ENCODE results near the gene DHODH. TPM values are rescaled to one million over a fixed set of nuclear protein-coding genes. Genes with fewer than 3 reads are reported as not detected.
"Not testable (repeated sequence)": the region's sequence is repeated elsewhere in the genome, so short reads cannot be mapped to it uniquely, and the experiment has no call there.

The DHODH gene
- polyA plus RNA-seq, 1 donor from 2014 or later, result 16.4 TPM

DNA sequence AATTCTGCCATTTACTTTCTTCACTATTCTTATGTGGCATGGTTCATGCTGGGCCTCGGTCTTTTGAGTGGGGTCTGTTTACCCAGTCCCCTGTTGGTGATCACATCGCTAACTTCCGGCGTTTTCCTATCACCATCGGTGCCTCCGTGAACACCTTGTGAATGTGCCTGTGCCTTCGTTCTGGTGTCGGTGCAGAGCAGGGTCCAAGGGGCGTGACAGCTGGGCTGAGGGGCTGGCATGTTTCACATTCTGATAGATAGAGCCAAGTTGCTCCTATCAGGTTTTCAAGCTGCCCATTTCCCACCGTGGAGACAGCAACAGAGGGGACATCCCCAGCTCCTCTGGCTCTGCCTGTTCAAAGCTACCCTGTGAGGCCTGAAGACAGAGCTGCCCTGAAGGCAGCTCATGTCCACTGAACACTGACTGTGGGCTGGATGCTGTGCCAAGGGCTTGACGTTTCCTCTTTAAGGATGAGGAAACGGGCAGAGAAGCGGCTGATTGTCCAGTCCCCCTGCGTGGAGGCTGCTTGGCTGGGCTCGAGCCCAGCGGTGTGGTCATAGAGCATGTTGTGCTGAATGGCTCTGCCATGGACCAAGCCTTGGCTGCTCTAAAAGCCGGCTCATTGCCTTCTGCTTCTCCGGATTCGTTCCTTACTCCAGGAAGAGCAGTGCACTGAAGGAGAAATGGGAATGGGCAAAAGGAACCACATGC lies 17.0 kb downstream of the DHODH start:
- Mint-ChIP-seq H3K9me3 (peaks cover 0 to 2% (median 0%) of the 10 kb centered on the region in 3 donors), H3K4me3 (no peak overlapping the region), H3K27ac (no peak overlapping the region), H3K27me3 (no peaks in the 10 kb centered on the region), H3K36me3 (peaks cover 14% of the 10 kb centered on the region), H3K4me1 (peaks cover 0 to 2% (median 0%) of the 10 kb centered on the region in 3 donors)

DNA sequence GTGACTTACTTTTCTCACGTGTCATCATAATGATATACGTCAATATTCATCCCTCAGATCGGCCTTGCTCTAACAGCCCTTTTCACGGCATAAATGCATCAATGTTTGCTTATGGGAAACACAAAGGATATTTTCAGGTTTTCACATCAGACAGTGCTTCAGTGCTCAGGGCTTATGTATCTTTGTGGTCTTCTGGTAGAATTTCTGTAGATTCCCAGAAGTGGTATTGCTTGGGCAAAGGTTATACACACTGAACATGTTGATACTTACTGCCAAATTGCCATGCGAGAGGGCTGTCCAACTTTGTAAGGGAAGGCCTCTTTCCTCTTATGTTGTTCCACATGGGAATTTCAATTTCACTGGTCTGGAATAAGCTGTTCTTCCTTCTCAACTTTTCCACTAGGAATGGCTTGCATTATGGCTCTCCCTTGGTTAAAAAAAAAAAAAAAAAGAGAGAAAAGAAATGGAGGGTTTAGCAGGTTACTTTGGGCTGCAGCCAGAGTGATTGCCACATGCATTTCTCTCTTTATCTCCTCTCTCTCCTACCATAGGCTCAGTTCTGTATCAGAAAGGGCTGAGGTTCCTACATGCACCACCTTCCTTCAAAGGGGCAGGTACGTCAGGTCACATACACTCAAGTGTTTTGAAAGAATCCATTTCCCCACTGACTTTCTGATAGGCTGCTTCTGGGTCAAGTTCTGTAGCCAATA lies 19.3 kb downstream of the DHODH start:
- Mint-ChIP-seq H3K36me3 (peaks cover 17% of the 10 kb centered on the region), H3K27me3 (no peaks in the 10 kb centered on the region), H3K9me3 (peaks cover 0 to 2% (median 0%) of the 10 kb centered on the region in 3 donors), H3K4me1 (peaks cover 0 to 2% (median 0%) of the 10 kb centered on the region in 3 donors), H3K27ac (no peak overlapping the region), H3K4me3 (no peak overlapping the region)

DNA sequence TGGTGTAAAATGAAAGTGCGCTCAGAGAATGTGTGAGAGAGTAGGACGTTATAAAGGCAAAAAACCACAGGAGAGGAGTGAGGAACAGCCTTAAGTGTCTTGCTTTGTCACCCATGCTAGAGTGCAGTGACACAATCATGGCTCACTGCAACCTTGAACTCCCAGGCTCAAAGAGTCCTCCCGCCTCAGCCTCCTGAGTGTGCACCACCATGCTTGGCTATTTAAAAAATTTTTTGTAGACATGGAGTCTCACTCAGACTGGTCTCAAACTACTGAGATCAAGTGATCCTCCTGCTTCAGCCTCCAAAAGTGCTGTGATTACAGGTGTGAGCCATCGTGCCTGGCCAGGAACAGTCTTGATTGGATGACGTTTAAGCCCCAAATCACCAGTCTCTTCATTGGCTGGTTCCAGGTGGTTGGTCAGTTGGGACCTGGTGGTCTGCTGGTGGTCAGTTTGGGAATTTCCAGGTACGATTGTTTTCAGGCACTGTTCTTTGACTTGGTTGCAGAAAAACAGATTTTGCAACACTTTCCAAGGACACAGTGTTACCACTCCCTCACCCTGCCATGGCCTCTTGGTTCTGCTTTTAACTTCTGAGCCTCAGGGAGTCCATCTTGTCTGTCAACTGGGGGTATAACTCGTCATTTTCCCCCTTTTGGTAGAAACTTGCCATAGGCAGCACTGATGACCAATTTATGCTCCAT lies 21.2 kb downstream of the DHODH start:
- H3K9me3 Mint-ChIP-seq, result peaks cover 0 to 2% (median 0%) of the 10 kb centered on the region in 3 donors
- no peaks in the 10 kb centered on the region for H3K27me3 Mint-ChIP-seq
- H3K27ac Mint-ChIP-seq, result no peak overlapping the region
- H3K4me3 Mint-ChIP-seq, result no peak overlapping the region
- peaks cover 18% of the 10 kb centered on the region for H3K36me3 Mint-ChIP-seq
- H3K4me1 Mint-ChIP-seq, result no peaks in the 10 kb centered on the region

DNA sequence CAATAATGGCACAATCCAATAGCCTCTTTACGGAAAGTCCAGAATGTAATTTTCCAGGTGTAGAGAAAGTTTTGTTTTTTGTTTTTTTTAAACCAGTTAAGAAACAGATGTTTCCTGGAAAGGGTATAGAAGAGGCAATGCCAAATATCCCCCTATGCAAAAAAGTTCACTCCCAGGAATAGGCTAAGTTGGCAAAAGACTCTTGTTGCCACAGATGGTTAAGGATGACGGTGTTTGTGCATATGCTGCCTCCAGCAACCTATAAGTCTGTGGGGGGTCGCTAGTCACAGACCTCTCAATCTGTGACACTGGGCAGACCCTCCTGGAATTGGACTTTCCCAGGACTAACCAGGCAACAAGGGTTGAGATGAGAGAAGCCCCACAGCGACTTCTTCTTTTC lies 24.9 kb downstream of the DHODH start:
- no peak overlapping the region for H3K4me3 Mint-ChIP-seq
- no peak overlapping the region for H3K27ac Mint-ChIP-seq

DNA sequence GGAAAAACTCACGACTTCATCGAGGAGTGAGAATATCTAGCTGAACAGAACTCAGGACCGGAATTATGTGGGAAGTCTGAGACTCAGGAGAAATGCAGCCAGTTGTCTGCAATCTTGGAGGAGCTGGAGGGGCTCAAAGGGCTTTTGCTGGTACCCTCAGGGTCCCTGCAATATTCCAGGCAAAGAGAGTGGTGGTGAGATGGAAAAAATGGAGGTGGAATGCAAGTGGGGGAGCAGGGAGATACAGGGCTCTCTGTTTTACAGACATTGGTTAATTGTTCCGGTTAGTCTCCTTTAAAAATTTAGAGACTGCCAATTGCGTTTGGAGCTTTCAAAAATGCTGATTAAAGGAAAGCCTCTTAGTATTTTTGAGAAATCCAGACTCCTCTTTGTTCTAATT lies 27.6 kb downstream of the DHODH start:
- no peaks in the 10 kb centered on the region for H3K27me3 Mint-ChIP-seq
- H3K4me1 Mint-ChIP-seq, result no peaks in the 10 kb centered on the region
- no peak overlapping the region for H3K27ac Mint-ChIP-seq
- no peak overlapping the region for H3K4me3 Mint-ChIP-seq
- no peaks in the 10 kb centered on the region for H3K9me3 Mint-ChIP-seq
- H3K36me3 Mint-ChIP-seq, result peaks cover 16% of the 10 kb centered on the region

More for the DNA sequence above, 24.9 kb downstream of the DHODH start:
- Mint-ChIP-seq H3K36me3 (peaks cover 19% of the 10 kb centered on the region), H3K4me1 (no peaks in the 10 kb centered on the region), H3K9me3 (no peaks in the 10 kb centered on the region), H3K27me3 (no peaks in the 10 kb centered on the region)

DNA sequence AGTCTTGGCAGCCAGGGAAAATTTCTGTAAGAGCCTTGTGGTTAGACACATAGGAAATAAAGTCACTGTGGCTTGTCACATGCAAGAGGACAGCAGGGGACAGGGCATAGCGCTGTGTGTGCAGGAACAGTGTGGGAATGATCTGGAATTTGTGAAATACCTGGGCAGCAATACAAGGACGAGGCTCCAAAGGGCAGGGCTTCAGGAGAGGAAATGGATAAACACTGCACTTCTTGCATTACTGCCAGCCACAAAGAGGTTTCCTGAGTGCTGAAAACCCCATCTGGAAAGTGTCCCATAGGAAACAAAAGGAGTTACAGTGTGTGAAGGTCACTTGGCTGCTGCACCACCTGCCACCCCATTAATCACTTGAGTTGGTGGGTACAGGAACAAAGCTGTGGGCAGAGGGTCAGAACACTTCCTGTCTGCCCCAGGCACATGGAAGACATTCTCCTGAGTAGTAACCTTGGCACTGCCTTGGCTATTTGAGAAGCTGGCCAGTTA lies 33.7 kb downstream of the DHODH start:
- Mint-ChIP-seq H3K27ac (no peak overlapping the region), H3K27me3 (no peaks in the 10 kb centered on the region), H3K4me3 (no peak overlapping the region), H3K9me3 (peaks cover 0 to 3% (median 0%) of the 10 kb centered on the region in 3 donors), H3K36me3 (peaks cover 14% of the 10 kb centered on the region), H3K4me1 (no peaks in the 10 kb centered on the region)

DNA sequence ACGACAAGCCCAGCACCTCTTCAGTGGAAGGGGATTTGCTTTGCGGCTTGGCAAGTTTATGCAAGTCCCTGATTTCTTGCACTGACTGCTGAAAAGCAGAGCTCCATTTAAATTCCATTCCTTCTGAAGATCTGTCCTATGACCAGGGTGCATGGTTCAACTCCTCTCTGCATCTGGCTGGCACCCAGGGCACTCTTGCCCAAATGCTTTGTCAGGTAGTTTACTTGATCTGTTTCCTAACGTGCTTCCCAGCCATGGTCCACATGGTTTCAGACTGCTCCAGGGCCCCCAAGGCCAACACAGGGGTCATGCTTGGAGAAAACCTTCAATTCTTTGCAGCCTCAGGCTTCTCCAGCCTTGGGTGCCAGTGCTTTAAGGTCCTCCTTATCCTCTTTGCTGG lies 34.5 kb downstream of the DHODH start:
- Mint-ChIP-seq H3K4me3 (no peak overlapping the region), H3K4me1 (no peaks in the 10 kb centered on the region), H3K9me3 (peaks cover 0 to 3% (median 0%) of the 10 kb centered on the region in 3 donors), H3K27ac (no peak overlapping the region), H3K27me3 (no peaks in the 10 kb centered on the region), H3K36me3 (peaks cover 14% of the 10 kb centered on the region)

DNA sequence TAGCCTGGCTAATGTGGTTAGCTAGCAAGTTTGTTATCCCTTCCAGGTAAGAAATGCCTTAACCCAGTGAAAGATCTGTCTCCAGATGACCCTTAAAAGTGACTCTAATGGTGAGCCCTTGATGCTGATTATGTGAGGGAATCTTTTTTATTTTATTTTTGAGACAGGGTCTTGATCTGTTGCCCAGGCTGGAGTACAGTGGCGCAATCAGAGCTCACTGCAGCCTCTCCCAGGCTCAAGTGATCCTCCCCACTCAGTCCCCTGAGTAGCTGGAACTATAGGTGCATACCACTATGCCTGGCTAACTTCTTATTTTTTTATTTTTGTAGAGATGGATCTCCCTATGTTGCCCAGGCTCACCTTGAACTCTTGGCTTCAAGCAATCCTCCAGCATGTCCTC lies 35.0 kb downstream of the DHODH start:
- Mint-ChIP-seq H3K27me3 (no peaks in the 10 kb centered on the region), H3K9me3 (peaks cover 0 to 3% (median 0%) of the 10 kb centered on the region in 3 donors), H3K27ac (no peak overlapping the region), H3K36me3 (peaks cover 12% of the 10 kb centered on the region), H3K4me3 (no peak overlapping the region), H3K4me1 (no peaks in the 10 kb centered on the region)

DNA sequence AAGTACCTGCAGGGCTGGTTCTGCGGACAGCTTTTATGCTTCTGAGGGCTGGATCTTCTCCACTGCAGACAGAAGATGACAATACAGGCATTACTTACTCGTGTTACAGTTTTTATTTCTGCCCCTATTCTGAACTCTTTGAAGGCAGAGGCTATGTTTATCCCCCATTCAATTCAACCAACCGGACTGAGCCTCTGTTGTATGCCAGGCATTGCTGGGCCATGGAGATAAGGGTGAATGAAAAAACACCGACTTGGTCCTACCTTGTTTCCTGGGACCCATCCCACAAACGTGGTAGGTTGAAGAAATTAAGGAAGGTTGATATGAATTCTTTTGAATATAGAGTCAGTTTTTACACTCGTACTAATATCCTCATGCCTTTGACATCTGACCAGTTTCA lies 35.8 kb downstream of the DHODH start:
- H3K9me3 Mint-ChIP-seq, result peaks cover 0 to 9% (median 4%) of the 10 kb centered on the region in 3 donors
- no peaks in the 10 kb centered on the region for H3K27me3 Mint-ChIP-seq
- no peaks in the 10 kb centered on the region for H3K4me1 Mint-ChIP-seq
- H3K36me3 Mint-ChIP-seq, result peaks cover 12% of the 10 kb centered on the region
- H3K27ac Mint-ChIP-seq, result no peak overlapping the region
- H3K4me3 Mint-ChIP-seq, result no peak overlapping the region

DNA sequence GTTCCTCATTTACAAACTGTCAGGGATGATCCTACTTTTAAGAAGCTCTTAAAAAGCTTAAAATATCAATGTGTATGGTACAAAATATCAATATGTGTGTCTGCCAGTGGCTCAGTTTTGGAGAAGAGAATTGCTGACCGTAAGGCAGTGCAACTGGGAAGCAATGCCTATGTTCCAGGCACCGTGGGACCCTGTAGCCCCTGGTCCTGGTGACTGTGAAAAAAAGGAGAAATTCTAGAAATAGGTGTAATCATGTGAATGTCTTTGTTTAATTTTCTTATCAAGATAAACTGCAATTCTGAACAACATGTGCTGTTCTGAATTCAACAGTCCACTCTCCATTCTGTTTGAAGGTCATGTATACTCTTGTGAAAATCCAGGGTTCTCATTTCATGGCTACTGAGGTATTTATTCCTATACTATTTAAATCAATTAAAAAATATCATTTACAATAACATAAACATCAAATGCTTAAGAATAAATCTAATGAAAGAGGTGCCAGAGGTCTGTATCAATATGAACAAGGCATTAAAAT lies 36.3 kb downstream of the DHODH start:
- H3K36me3 Mint-ChIP-seq, result peaks cover 12% of the 10 kb centered on the region
- peaks cover under 1 to 13% (median 4%) of the 10 kb centered on the region in 3 donors for H3K9me3 Mint-ChIP-seq
- no peaks in the 10 kb centered on the region for H3K27me3 Mint-ChIP-seq
- peak overlapping the region in 1 of 3 donors; percentile 57 for H3K27ac Mint-ChIP-seq
- H3K4me1 Mint-ChIP-seq, result no peaks in the 10 kb centered on the region
- no peak overlapping the region for H3K4me3 Mint-ChIP-seq

DNA sequence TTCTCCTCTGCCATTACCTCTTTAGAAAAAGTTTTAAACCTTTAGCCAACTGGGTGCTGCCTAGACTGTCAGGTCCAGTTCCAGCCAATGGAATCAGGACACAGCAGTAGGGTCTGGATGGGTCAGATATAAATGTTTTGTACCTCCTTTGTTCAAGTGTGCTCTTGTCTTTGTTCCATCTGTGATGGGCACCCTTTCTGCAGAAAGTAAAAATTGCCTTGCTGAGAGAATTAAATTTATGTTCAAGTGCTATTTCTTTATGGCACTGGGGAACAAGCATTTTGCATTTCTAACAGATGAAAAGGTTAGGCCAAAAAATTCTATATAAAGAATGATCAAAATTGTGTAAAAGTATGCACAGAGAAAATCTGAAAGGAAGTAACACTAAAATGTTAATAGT lies 40.6 kb downstream of the DHODH start:
- Mint-ChIP-seq H3K4me1 (no peaks in the 10 kb centered on the region), H3K4me3 (no peak overlapping the region), H3K36me3 (peaks cover 13% of the 10 kb centered on the region)

DNA sequence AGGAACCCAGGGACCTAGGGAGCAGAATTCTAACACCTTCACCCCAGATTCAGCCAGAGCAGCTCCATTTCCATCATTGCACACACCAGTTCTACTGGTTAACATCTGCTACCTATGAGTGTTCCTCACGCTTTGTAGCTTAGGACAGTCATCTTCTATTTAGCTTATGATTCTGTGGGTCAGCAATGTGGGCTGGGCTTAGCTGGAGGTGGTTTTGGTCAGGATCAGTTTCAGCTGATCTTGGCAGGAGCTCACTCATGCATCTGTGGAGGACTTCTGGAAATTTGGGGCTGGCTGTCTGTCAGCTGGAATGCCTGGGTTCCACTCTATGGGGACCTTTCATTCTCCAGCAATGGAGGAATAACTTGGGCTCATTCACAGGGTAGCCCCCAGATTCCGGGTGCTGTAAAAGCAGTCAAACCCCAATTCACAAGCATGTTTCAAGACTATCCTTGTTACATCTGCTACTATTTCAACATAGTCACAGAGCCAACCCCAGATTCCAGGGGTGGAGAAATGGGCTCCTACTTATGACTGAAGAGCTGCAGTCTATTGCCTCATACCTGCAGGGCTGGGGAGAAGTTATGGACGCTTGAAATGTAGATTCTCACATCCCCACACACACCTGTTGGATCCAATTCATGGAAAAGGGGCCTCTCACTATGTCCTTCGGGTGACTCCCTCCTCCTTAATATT lies 42.4 kb downstream of the DHODH start:
- H3K27ac Mint-ChIP-seq, result no peak overlapping the region
- H3K4me3 Mint-ChIP-seq, result no peak overlapping the region
- H3K36me3 Mint-ChIP-seq, result peaks cover 8% of the 10 kb centered on the region
- no peaks in the 10 kb centered on the region for H3K27me3 Mint-ChIP-seq
- no peaks in the 10 kb centered on the region for H3K4me1 Mint-ChIP-seq
- peaks cover 6 to 19% (median 6%) of the 10 kb centered on the region in 3 donors for H3K9me3 Mint-ChIP-seq

More for the DNA sequence above, 40.6 kb downstream of the DHODH start:
- Mint-ChIP-seq H3K27ac (no peak overlapping the region), H3K27me3 (no peaks in the 10 kb centered on the region), H3K9me3 (peaks cover 6 to 19% (median 6%) of the 10 kb centered on the region in 3 donors)

DNA sequence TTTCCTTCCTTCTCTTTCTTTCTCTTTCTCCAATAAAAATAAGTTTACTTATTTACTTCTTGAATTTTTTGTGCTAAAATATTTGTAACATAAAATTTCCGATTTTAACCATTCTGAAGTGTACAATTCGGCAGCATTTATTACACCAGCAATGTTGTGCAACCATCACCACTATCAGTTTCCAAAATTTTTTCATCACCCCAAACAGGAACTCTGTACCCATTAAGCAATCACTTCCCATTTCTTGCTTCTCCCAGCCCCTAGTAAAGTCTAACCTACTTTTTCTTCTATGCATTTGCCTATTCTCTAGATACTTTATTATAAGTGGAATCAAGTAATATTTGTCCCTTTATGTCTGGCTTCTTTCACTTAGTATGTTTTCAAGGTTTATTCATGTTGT lies 43.3 kb downstream of the DHODH start:
- H3K36me3 Mint-ChIP-seq, result peaks cover 8% of the 10 kb centered on the region
- no peak overlapping the region for H3K27ac Mint-ChIP-seq
- H3K9me3 Mint-ChIP-seq, result peaks cover 6 to 19% (median 6%) of the 10 kb centered on the region in 3 donors
- H3K4me1 Mint-ChIP-seq, result no peaks in the 10 kb centered on the region
- no peak overlapping the region for H3K4me3 Mint-ChIP-seq
- peaks cover 2% of the 10 kb centered on the region for H3K27me3 Mint-ChIP-seq

DNA sequence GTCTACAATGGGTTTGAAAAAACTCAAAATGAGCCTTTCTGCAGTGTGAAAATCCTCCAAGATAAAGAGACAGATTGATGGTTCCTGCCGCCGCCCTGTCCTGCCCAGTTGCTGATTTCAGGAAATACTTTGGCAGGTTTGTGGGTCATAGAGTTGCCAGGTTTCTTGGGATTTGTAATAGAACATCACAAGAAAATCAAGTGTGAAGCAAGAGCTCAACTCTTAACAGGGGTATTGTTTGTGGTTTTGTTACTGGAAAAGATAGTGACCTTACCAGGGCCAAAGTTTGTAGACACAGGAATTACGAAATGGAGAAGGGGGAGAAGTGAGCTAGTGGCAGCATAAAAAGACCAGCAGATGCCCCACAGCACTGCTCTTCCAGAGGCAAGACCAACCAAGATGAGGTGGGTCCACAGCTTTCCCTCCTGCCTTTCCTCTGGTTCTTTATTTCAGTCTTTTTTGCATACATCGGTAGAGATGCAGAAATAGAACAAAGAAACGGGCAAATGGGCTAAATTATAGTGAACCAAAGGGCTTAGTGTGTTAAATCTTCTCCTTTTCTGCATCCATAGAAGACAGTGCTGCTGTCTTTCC lies 45.8 kb downstream of the DHODH start, which contains the start of gene HP:
Gene HP (plus strand): TSS at position 252 of the 594 bp plus-strand sequence. CDS start 148 bp downstream, at position 400.
- not testable (repeated sequence) for H3K4me3 Mint-ChIP-seq, H3K4me1 Mint-ChIP-seq, H3K36me3 Mint-ChIP-seq, H3K27me3 Mint-ChIP-seq, H3K27ac Mint-ChIP-seq
- peaks cover 2 to 12% (median 6%) of the 10 kb centered on the region in 3 donors for H3K9me3 Mint-ChIP-seq

Data from IgD-negative memory B cell (primary cell).